ENCODE results near the gene ELF4.

GRCh38 chrX:130080791-130081367, 29.4 kb downstream of the ELF4 start:
- TF ChIP-seq CTCF (conservative IDR thresholded peaks at IDR 0.05; ENCODE audit: low read depth, low read length) (no peak), RAD21 (IDR thresholded peaks at IDR 0.05; ENCODE audit: low read length) (no peak), POLR2A (IDR thresholded peaks at IDR 0.05; ENCODE audit: low read depth, low read length) (no peak), CEBPB (IDR thresholded peaks at IDR 0.05; ENCODE audit: low read depth, low read length) (no peak), USF2 (IDR thresholded peaks at IDR 0.05; ENCODE audit: low read depth, low read length) (no peak), MXI1 (IDR thresholded peaks at IDR 0.05; ENCODE audit: borderline replicate concordance, low read depth, low read length) (no peak), ELK1 (IDR thresholded peaks at IDR 0.05; ENCODE audit: borderline replicate concordance, low read depth, low read length) (no peak), BHLHE40 (IDR thresholded peaks at IDR 0.05; ENCODE audit: low read depth, low read length) (no peak)
